Stimulated activated CD4-positive, alpha-beta T cell treated with anti-CD3 and anti-CD28 coated beads, TNF-alpha, amount 100 ng/mL, for 1 hour (primary cell): Measurements from ENCODE around the gene DCPS.

ENCODE experiments used
- DNase-seq, 3 donors: peaks; one replicate each; pipeline ENCODE4 v3.0.0-alpha.2; 2020; ENCODE audit warnings: low read depth in 3 of 3, low spot score in 1 of 3

Gene DCPS

DNA sequence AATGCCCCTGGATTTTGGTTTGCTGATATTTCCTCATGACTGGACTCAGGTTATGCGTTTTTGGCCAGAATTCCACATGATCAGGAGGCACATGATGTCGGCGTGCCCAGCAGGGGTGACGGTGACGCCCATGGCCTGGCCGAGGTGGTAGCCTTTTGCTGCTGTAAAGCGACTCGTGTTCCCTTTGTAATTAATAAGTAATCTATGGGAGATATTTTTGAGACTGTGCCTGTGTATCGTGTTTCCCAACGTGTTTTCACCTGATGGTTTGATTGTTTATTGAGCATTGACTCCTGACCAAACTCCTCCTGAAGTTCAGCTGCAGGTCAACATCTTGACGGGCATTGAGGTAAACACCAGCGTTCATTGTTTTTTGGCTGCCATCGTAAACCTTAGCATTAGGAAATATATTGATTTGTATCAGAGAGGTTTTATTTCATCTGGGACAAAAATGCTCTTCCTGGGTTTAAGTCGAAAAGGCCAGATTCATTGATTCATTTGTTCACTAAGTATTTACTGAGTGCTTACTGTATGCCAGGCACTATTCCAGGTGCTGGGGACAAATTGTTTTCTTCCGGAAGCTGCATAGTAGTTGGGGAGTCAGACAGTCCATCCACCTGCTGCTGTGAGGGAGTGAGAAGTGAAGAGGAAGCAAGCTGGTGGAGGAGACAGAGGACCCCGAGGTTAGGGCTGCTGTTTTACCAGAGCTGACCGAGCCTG is 23.6 kb downstream of the DCPS start:
- no peak for DNase-seq

DNA sequence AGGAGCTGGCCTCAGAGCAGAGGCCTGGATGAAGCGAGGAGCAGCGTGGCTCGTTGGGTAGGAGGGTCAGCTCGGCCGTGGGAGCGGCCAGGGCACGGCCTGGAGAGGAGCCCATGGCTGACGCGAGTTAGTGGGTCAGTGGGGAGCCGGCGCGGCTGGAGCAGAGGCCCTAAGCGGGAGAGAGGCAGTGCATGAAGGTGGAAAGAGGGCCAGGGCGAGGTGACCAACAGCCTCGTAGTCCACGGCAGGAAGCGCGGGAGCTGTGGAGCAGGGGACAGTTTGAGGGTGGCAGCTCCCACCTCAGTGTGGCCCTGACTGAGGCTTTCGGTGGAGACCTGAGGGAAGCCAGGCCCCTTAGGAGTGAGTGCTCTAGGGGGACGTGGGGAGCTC is 24.1 kb downstream of the DCPS start:
- DNase-seq: no peak

- DNase-seq: no peak
Measured at GRCh38 chr11:126328444-126328843, 24.6 kb downstream of the DCPS start.

DNA sequence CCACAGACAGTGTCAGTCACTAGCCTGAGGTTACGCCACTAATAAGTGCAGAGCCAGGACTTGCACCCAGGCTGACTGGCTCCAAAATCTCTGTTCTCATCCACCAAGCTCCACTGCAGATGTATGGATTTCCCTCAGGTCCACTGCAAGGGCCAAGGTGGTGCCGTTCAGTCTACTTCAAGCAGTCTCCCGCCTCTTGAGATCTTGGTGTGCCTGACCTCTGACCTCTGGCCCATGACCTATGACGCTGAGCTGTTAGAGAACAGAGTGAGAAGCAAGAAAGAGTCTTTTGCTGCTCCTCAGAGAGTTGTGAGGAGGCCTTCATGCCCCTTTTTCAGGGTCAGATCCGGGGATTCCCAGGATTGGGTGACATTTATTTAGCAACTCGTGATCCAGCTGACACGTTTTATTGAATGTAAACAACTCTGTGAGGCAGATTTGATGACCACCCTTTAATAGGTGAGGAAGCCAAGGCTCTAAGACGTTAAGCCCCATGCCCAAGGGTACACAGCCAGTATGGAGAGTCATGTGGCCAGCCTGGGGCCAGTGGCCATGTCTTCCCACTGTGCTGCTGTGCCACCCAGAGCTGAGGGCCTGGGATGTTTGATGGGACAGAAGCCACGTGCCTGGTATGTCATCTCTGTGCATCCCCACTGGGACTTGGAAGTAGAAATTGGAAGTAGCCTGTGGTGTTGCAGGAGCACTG is 25.2 kb downstream of the DCPS start:
- DNase-seq: no peak

DNA sequence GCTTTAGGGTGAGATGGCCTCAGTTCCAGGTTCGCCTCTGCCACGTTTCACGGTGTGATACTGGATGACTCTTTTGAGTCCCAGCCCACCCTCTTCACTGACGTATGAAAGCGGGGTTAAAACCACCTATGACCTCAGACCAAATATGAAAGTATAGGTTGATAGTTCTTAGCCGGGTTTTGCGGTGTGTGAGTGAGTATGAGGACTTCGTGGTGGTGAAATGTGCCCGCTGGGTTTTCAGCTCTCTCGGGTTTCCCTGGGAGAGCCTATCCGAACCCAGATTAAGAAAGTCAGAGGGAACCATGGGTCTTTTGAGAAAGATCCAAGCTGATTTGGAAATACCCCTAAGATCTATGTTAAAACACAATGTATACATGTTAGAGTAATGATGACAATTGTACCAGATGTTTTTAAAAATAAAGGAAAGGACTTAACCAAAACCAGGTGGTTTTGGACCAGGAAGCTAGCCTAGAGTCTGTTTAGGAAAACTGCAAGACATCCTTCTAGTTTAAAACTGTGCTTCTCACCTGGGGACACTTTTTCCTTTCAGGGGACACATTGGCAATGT is 25.9 kb downstream of the DCPS start:
- DNase-seq: no peak

DNA sequence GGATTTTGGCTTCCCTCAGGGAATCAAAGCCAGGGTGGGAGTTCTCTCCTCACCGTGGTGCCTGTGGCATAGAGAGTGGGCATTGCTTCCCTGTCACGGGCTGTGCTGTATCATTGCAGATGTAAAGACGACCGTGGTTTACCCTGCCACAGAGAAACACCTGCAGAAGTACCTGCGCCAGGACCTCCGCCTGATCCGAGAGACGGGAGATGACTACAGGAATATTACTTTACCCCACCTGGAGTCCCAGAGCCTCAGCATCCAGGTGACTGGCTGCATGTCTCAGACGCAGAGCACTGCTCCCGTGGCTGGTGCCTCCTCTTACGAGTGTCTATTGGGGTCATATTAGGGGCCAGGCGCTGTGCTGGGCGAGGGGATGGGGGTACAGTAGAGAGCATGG is 27.4 kb downstream of the DCPS start:
- DNase-seq: no peak

DNA sequence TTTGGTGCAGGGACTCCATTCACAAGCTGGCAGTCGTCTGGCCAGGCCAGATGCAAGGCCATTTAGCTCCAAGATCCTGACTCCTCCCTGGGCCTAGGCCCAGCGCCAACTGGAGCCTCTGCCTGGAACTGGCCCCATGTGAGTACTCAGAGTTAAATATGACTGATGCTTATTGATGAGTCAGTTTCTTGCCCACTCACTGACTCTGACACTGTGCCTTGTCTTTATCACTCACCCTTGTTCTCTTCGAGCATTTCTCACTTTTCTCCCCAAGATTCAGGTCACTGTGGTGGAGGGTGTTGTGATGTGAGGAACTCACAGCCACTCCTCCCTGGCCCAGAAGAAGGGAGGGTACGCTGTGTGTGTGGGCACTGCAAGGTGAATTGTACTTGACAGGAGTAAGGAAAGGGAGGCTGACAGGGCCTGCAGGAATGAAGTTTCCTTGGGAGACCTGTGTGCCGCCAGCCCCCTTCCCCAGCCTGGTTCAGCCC is 28.4 kb downstream of the DCPS start:
- DNase-seq: no peak

DNA sequence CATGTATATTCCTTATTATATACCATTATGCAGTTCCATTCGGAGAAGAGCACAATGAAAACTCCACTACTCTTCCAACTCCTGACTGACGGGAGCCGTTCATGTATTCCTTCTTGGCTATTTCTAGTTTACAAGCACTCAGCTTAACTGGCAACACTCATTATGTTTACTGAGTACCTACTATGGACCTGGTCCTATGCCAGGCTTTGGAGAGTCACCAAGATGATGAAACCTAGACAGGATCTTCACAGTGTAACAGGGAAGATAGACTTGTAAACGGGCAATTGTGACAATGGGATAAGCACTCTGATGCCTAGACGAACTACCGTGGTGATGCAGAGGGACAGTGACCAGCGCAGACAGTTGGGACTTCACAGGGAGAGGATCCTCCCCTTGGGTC is 29.3 kb downstream of the DCPS start:
- no peak for DNase-seq

DNA sequence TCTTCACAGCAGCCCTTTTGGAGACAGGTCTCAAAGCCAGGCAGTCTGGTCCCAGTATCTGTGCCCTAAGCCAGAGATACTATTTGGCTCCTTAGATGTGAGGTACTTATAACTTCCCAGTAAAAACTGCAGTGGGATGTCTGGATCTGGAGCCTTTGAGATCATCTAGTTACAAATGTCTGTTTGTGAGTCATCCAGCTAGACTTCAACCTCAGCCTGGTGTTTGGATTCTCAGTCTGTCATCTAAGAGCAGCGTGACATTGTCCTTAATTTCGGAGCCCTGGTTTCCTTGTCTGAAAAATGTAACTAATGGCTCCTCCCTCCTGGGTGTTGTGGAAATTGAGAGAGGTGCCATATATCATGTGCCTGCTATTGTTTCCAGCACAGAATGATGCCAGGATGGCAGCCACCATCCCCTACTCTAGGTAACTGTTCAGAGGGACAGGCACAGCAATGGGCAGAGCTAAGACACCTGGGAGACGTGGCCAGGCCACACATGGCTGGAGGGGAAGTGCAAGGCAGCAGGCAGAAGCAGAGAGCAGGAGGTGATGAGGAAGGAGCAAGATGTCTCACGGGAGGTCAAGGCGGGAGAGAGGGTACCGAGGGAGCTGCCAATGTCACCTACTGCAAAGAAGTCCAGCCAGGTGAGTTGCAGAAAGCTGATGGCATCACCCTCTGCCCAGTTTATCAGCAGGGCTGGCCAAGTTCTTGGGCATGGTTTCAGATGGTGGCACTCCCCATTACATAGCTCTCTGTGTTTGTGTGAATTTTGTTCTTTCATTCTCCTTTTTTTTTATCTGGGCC is 31.0 kb downstream of the DCPS start:
- no peak for DNase-seq

DNA sequence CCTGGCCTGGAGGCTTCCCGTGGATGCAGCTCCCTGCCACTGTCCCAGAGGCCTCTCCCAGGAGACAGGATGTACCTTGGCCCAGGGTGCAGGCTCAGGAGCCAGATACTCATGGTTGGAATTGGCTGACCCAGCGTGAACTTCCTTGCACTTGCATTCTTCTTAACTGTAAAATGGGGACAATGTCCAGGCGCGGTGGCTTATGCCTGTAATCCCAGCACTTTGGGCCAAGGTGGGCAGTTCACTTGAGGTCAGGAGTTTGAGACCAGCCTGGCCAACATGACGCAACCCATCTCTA is 31.6 kb downstream of the DCPS start:
- DNase-seq: no peak

- no peak for DNase-seq
Measured at GRCh38 chr11:126336138-126336541, 32.3 kb downstream of the DCPS start.

GRCh38 chr11:126336671-126337101 is 32.8 kb downstream of the DCPS start:
- DNase-seq: no peak

DNA sequence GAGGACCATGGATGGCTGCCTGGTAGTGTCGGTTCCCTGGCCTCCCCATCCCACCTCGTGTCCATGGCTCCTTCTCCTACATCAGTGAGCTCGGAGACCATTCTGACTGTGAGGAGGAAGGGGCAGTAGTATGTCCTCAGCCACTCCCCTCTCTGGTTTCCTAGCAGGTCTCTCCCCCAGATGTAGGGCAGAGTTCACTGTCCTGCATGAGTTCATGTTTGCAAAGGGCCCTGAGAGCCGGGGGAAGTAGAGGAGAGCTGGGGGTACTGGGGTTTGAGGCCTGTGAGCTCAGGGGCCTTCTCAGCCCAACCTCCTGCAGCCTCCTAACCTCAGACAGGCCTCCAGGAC is 33.2 kb downstream of the DCPS start:
- no peak for DNase-seq

GRCh38 chr11:126337474-126338241 is 33.8 kb downstream of the DCPS start:
- DNase-seq: no peak

DNA sequence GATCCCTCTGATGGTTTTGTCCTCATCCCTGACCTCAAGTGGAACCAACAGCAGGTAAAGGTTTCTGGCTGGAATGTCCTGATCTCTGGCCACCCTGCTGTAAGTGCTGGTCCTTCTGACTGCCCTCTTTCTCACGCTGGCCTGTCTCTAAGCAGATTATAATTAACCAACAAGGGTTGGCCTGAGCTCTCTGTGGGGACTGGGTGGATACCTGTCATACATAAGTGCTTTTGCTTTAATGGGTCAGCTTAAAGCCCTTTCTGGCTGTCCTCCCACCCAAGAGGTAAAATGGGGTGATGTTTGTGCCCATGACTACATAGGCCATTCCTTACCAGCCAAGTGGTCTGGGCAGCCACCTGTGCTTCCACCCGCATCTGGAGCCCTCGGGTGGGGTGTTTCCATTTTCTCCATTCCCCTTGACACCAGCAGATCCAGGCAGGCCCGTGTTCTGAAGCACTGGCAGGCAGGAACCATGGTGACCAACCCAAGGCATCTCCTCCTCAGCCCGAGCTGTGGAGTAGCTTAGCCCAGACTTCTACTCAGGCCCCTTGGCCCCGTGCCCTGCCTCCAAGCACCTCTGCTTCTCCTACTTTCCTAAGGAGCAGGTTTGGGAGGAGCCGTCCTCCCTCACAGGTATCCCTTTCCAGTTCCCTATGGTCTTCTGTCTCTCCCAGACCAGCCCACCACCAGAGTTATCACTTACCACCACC is 34.6 kb downstream of the DCPS start:
- DNase-seq: no peak

GRCh38 chr11:126339073-126339862 is 35.4 kb downstream of the DCPS start:
- DNase-seq: no peak

- DNase-seq: no peak
Measured at GRCh38 chr11:126339863-126340434, 36.1 kb downstream of the DCPS start.

- DNase-seq: no peak
Measured at GRCh38 chr11:126340960-126341606, 37.2 kb downstream of the DCPS start.

DNA sequence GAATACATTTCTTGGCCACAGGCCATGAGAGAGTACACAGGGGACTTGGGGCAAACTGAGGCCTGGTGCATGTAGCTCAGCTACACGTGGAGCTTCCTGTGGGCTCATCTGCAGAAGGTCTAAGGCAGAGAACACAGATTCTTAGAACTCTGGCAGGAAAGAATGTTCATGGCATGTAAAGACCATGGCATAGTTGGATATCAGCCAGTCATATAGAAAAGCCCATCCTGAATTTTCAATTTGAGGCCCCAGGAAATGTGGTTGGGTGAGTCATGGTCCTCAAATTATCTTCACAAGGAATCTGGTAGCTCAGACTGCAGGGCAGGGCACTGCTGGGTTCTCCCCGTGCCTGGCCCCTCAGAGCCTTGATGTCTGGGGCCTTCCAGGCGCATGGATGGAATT is 37.9 kb downstream of the DCPS start:
- DNase-seq: no peak
